MCF 10A (cell line): ENCODE measurements around the gene SPEM2. TPM values are rescaled to one million over a fixed set of nuclear protein-coding genes. Genes with fewer than 3 reads are reported as not detected.

Source experiments
- BruUV-seq: library from RNA; stranded (reverse); fragments of 400-500 nt; replicated peaks from 2 replicates; lab custom pipeline; 2021; lab: Mats Ljungman, UMichigan
- CTCF ChIA-PET: fragments of 300-600 bp; sonication (Branson Sonifier 250); formaldehyde crosslinking; extraction: SDS; loops from one replicate; lab custom pipeline; 2021; ENCODE audit warnings: antibody characterized with exemption, inconsistent platforms; lab: Yijun Ruan, JAX
- POLR2A ChIA-PET: fragments of 300-600, 350-650 bp; sonication (Branson Sonifier 250); formaldehyde crosslinking; extraction: SDS; loops from one replicate; lab custom pipeline; 2020; ENCODE audit warnings: antibody characterized with exemption, inconsistent platforms; lab: Yijun Ruan, JAX
- DNase-seq: peaks from one replicate; pipeline ENCODE4 v3.0.0-alpha.2; 2018; ENCODE audit not compliant: unreplicated experiment
- H3K27ac Mint-ChIP-seq: one replicate; pipeline ENCODE4 v1.8.0; 2022; ENCODE audit warnings: mild to moderate bottlenecking, low read depth, mixed read lengths; ENCODE audit not compliant: unreplicated experiment
- H3K27me3 Mint-ChIP-seq: one replicate; pipeline ENCODE4 v1.8.0; 2022; ENCODE audit warnings: mixed read lengths; ENCODE audit not compliant: insufficient read depth, unreplicated experiment
- H3K36me3 Mint-ChIP-seq: one replicate; pipeline ENCODE4 v1.8.0; 2022; ENCODE audit warnings: mild to moderate bottlenecking, moderate library complexity, mixed read lengths; ENCODE audit not compliant: insufficient read depth, unreplicated experiment
- H3K4me1 Mint-ChIP-seq: one replicate; pipeline ENCODE4 v1.8.0; 2022; ENCODE audit warnings: mixed read lengths; ENCODE audit not compliant: insufficient read depth, unreplicated experiment
- H3K4me3 Mint-ChIP-seq: one replicate; pipeline ENCODE4 v1.8.0; 2022; ENCODE audit warnings: mild to moderate bottlenecking, moderate library complexity, mixed read lengths; ENCODE audit not compliant: unreplicated experiment
- H3K9me3 Mint-ChIP-seq: one replicate; pipeline ENCODE4 v1.8.0; 2022; ENCODE audit warnings: mixed read lengths; ENCODE audit not compliant: unreplicated experiment
- CTCF ChIP-seq: fragments of 200-600 bp; IDR thresholded peaks from one replicate; pipeline ENCODE4 v1.8.0; 2022; ENCODE audit warnings: antibody characterized with exemption, mild to moderate bottlenecking; ENCODE audit not compliant: unreplicated experiment
- intact Hi-C: fragments of 100-400 bp; cut with micrococcal nuclease; formaldehyde crosslinking; loops from 2 replicates; pipeline ENCODE4 v1.14.1; 2022
- total RNA-seq: library from RNA; stranded (reverse); gene quantifications from 2 replicates; pipeline ENCODE4 v1.2.3, GENCODE V29; 2022

Gene SPEM2
- total RNA-seq, 1 experiment from 2014 or later: not detected

- POLR2A ChIA-PET: interaction anchor here (1.6 to 2.4 kb wide), 3 partner anchors 27 to 52 kb away, joined by 6 to 9 read pairs (median 9); partner anchors contain the start of genes POLR2A, TMEM256 and ZBTB4
- no peaks in the 10 kb centered on the region for H3K27me3 Mint-ChIP-seq
- CTCF ChIA-PET: interaction anchor here (0.6 to 1.4 kb wide), 2 partner anchors 27 to 28 kb away, joined by 3 read pairs; partner anchors contain the start of gene TMEM256
- DNase-seq: no peak
- H3K4me1 Mint-ChIP-seq: no peaks in the 10 kb centered on the region
- intact Hi-C loops: loop anchor here (10.0 kb wide), 1 partner anchor 254 kb away; the partner anchor contains the start of genes TP53 and WRAP53
- no peak for TF ChIP-seq CTCF
- no TSS peak for BruUV-seq
- H3K27ac Mint-ChIP-seq: no peak overlapping the region
- no peaks in the 10 kb centered on the region for H3K36me3 Mint-ChIP-seq
- no peaks in the 10 kb centered on the region for H3K9me3 Mint-ChIP-seq
- H3K4me3 Mint-ChIP-seq: no peak overlapping the region
Observed at GRCh38 chr17:7431231-7431630, 5.8 kb downstream of the SPEM2 start.

- CTCF ChIA-PET: interaction anchor here (0.6 to 1.4 kb wide), 3 partner anchors 28 to 183 kb away, joined by 3 to 4 read pairs (median 4); partner anchors contain the start of gene TMEM256
- no peak for DNase-seq
- no TSS peak for BruUV-seq
- Mint-ChIP-seq H3K4me1 (peaks cover 6% of the 10 kb centered on the region), H3K9me3 (no peaks in the 10 kb centered on the region), H3K4me3 (no peak overlapping the region), H3K27ac (no peak overlapping the region), H3K36me3 (no peaks in the 10 kb centered on the region), H3K27me3 (no peaks in the 10 kb centered on the region)
- POLR2A ChIA-PET: interaction anchor here (1.6 to 2.4 kb wide), 3 partner anchors 28 to 51 kb away, joined by 6 to 9 read pairs (median 9); partner anchors contain the start of genes POLR2A, TMEM256 and ZBTB4
- no peak for TF ChIP-seq CTCF
- intact Hi-C loops: loop anchor here (10.0 kb wide), 1 partner anchor 253 kb away; the partner anchor contains the start of genes TP53 and WRAP53
Observed at GRCh38 chr17:7432296-7432695, 6.9 kb downstream of the SPEM2 start.

GRCh38 chr17:7435676-7436555 is 10.5 kb downstream of the SPEM2 start:
- peak overlapping the region; percentile 81 for H3K4me3 Mint-ChIP-seq
- H3K27ac Mint-ChIP-seq: peak overlapping the region; percentile 92
- H3K36me3 Mint-ChIP-seq: no peaks in the 10 kb centered on the region
- H3K4me1 Mint-ChIP-seq: peaks cover 12% of the 10 kb centered on the region
- DNase-seq: peak; percentile 67
- no peaks in the 10 kb centered on the region for H3K27me3 Mint-ChIP-seq
- POLR2A ChIA-PET: interaction anchor here (0.7 to 8.9 kb wide), 27 partner anchors 8 to 1175 kb away, joined by 3 to 115 read pairs (median 8); partner anchors contain the start of genes GPS2, KCTD11, MPDU1 and NAA38
- CTCF ChIA-PET: interaction anchor here (0.6 to 3.8 kb wide), 29 partner anchors 11 to 281 kb away, joined by 3 to 57 read pairs (median 5); partner anchors contain the start of genes KCTD11, PLSCR3, SENP3 and SPEM2
- TF ChIP-seq CTCF: peak; percentile 23
- intact Hi-C loops: loop anchor here (1.0 to 10.0 kb wide), 8 partner anchors 15 to 389 kb away; partner anchors contain the start of genes PLSCR3, POLR2A, TMEM256 and TP53
- H3K9me3 Mint-ChIP-seq: no peaks in the 10 kb centered on the region
- BruUV-seq: TSS peak; percentile 62
